T follicular helper cell (primary cell): ENCODE measurements around the gene KIAA0513.

Source experiments
- DNase-seq: peaks from one replicate; pipeline ENCODE4 v3.0.0-alpha.2; 2020; ENCODE audit warnings: low read depth

Gene KIAA0513

GRCh38 chr16:85089525-85089924 is 61.9 kb downstream of the KIAA0513 start:
- no peak for DNase-seq

DNA sequence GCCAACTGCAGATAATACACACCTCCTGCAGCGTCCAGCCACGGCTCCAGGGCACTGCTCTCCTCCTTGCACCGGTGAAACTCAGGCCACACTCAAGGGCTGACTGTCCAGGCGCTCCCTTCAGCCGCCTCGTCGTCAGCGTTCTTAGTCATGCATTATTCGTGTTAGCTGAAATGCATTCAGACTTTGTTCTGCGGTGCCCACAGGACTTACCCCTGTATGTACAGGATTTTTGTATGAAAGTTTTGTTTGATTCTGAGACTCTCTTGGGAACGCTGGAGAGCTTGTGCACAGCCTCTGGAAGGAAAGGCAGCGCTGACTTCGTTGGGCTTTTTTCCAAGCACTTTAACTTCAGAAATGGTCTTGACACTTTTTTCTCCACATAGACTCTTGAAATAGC is 62.6 kb downstream of the KIAA0513 start:
- DNase-seq = no peak

DNA sequence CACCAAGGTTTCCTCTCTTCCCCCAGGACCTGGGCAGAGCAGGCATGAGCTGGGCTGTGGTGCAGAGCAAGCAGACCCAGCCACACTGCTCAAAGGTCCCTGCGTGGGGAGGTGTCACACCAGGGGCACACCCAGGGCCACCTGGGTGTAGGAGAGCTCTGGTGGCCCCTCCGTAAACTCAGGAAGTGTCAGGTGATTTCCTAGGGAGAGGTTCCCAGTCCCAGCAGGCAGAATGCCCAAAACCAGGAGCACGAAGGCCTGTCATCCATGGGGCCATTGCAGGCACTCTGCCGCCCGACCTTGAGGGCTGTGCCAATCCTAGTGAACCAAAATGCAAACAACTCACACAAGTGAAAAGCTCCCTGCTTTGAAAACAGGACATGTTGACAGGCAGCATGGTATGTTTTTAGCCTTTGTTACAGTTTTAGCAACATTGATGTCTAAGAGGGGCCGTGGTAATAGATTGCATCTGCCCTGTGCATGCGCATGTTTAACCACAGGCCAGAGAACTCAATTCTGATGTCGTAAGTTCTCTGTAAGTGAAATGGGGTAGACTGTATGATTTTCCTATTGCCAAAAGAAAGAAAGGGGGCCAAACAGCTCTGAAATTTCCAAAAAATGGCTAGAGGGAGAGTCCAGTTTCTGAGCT is 63.4 kb downstream of the KIAA0513 start:
- no peak for DNase-seq

DNA sequence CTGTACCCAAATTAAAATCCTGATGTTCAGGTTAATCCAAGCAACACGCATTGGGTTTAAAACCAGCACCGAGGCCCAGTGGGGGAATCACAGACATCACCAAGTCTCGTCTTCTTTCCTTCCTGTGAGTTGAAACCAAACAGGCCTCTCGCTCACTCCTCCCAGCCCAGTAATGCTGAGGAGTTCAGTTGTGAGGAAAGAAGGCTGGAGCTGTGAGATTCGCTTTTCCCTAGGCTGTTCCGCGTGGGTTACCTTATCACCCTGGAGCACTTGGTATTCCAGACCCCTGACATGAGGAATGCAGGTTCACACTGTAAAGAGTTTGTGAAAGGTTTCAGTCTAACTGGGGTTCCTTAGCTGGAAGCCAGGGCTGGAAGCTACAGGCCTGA is 63.9 kb downstream of the KIAA0513 start:
- no peak for DNase-seq

DNA sequence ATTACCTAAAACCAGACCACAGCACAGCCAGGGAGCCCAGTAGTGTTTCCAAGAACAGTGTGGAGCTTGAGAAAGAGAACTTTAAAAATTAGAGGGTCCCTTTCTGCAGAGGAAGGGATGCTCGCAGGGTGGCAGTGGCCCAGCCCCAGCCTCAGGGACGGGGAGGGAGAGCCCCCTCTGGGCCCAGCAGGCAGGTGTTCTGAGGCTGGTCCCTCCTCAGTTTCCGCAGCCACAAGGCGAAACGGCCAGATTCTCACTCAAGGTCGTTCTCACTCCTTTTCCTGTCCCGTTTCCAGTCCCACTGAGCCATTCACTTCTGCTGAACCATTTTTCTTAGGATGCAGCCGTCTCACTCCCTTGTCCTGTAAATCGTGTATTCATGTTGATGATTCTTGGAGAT is 64.7 kb downstream of the KIAA0513 start:
- no peak for DNase-seq

DNA sequence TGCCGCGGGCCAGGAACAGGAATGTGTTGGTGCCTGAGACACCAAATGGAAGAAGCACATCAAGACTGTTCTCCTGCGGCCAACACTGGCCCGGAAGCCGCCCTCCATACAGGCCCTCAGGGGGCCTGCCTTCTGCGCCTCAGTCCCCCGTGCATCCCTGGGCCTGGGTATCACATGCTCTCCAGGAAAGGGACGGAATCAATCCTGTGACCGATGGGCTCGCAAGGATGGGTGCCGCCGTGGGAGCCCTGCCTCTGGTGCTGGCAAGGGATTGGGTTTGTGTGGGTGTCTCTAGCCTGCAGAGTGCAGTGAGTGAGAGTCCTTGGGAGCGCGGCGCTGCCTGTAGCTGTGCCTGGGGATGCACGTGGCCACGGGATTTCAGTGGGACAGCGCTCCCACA is 65.3 kb downstream of the KIAA0513 start:
- DNase-seq = no peak

DNA sequence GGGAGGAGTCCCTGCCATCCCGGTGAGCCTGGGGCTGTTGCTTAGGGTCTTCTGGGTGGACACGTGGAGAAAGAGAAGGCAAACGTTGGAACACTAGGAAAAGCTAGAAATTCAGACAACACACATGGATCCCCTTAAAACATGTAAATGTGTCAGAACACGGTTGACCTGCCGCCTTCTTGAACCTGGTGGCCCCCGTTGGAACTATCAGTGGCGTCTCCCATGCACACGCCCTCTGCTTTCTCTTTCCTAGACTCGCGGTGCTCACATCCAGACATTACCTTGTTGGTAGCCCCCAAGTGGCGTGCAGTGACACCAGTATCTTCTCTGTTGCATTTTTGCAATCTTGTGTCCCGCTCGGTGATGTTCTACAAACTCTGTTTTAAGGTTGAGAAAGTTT is 66.1 kb downstream of the KIAA0513 start:
- DNase-seq = no peak

DNA sequence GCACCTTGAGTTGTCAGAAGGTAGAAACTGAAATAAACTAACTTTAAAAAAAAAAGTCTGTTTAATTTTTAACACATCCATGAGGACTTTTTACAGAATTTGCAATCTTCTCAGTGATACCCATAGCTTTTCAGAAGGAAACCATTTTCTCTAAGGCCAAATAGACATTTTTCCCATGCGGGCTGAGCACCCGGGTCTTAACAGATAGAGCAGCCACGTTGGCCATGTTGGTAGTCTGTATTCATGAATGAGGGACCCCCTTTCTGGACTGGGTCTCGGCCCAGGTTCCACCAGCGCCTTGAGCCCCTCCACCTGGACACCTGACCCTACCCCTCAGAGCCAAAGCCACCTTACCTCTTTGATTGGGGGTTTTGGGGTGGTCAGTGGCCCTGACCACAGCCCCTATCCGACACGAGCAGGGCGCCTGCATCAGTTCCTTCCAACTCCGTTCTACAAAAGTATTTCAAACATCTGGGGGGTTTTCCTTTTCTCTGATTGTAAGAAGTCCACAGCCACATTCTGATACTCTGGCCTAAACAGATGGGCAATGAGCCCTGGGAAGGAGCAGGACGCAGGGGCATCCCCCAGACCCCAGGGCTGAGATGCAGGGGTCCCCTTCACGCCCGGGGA is 66.7 kb downstream of the KIAA0513 start:
- DNase-seq = no peak

DNA sequence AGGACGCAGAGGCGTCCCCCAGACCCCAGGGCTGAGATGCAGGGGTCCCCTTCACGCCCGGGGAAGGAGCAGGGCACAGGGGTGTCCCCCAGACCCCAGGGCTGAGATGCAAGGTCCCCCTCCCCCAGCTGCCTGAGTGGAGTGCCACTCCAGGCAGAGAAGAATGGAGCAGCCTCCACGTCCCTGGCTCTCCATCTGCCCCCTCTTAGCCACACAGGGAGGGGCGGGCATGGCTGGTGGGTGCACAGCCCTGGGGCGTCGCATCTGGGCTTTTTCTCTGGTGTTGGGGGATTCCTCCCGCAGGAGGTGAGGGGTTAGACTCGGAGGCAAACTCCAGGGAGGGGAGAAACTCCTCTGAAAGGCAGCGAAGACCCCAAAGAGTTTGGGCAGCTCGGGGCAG is 67.2 kb downstream of the KIAA0513 start:
- no peak for DNase-seq

- DNase-seq = no peak
Measured at GRCh38 chr16:85096921-85097320, 69.3 kb downstream of the KIAA0513 start.

DNA sequence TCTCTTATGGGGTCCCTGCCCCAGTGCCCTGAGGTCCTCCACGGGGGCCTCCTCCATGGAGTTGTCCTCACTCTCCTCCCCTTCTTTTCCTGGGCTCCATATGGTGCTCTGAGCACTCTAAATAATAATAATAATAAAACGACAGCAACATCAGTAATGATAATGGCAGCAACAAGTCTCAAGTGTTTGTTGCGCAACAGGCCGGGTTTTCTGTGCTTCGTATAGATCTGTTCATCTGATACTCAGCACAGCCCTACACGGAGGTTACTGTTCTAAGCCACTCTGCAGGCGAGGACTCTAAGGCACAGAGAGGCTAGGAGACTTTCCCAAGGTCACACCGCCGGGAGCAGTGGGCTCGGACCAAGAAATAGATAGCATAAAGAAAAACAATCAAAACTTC is 71.0 kb downstream of the KIAA0513 start:
- no peak for DNase-seq

GRCh38 chr16:85100265-85100664 is 72.7 kb downstream of the KIAA0513 start:
- no peak for DNase-seq

DNA sequence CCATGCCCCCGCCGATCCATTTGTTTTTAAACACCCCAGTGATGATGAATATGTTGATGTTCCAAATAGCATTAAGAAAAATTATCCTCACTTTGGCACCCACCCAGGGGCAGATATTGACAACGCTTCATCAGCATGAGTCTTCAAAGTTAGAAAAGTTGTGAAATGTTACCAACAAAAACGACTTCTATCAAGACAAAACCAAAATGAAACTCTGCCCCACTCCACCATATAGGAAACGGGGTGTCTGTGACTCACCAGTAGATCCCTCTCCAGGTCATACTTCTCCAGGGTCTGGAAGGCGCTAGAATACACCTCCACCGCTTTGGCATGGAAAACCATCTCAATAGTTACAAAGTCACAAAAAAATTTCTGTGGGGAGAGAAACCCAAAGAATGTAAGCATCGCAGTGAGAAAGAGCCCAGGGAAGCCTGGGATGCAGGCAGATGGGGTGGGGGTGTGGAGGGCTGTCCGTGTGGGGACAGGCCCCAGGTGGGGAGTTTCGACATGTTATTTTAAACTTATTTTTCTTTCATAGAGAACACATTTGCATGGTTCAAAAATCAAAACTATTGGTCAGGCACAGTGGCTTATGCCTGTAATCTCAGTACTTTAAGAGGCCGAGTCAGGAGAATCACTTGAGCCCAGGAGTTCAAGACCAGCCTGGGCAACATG is 74.5 kb downstream of the KIAA0513 start:
- DNase-seq = no peak

DNA sequence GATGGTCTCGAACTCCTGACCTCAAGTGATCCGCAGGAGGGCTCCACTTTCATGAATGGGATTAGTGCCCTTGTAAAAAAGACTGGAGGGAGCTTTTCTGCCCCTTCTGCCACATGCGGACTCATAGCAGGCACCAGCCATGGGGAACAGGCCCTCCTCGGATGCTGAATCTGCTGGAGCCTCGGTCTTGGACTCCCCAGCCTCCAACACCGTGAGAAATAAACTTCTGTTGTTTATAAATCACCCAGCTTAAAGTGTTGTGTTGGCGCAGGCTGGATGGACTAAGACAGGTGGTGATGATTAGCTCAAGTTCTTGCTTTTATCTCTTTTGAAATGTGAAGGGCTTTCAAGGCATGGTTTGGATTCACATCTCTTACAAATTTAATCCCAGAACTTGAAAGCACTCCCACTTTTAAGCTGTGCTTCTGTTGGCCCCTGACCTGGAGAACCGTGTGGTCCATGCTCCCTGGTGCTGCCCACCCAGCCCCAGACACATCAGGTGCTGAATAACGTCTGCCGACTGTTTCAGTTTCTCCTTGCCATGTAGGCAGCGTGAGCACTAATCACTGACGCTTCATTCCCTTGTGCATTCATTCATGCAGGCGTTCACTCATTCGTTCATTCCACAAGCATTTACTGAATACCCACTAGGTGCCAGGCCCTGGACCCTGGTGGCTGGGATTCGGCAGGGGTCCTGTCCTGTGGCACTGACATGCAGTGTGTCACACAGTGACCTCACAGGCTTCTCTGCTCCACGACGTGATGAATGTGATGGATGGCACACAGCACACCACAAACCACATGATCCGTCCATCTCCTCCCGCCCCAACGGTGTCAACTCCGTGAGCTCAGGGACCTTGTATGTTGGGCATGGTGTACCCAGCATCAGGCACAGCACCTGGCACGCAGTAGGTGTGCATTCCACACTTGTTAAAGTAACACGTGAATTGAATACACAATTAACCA is 75.8 kb downstream of the KIAA0513 start:
- no peak for DNase-seq

- no peak for DNase-seq
Measured at GRCh38 chr16:85104147-85104546, 76.6 kb downstream of the KIAA0513 start.

DNA sequence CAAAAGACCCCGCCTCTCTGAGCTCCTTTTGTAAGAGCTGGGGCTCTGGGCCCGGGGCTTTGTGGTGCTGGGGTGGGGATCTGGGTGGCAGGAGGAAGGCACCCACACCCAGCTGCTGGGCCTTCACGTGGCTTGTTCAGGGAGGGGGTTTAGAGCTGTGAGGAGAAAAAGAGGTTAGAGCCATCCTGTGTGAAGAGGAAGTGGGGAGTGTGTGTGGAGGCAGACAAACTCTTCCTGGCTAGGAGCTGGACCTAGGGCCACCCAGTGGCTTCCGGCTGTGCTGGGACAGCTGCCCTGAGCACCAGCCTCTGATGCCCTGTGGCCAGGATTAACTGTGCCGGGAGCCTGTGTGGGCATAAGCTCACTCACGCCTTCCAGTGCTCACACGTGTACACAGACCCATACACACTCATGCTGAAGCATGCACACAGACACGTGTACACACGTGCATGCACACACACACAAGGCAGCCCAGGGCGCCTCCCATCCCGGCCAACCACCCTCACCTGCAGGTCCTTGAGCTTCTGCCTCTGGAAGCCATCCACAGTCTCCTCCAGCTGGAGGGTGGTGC is 77.3 kb downstream of the KIAA0513 start:
- DNase-seq = no peak

- no peak for DNase-seq
Measured at GRCh38 chr16:85105475-85105874, 77.9 kb downstream of the KIAA0513 start.

DNA sequence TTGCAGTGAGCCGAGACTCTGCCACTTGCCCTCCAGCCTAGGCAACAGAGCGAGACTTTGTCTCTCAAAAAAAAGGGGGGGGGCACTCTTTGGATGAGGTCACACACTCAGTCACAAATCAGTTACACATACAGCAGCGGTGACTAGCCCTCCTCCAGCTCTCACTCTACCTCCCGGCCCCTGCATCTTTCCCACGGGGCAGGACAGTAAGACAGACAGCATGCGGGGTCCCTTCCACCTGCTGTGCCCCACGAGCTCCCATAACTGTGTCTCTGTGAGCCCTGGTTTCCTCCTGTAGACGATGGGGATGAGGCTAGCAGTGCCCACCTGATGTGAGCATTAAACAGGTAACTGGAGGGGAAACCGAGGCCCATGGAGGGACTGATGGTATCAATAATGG is 79.5 kb downstream of the KIAA0513 start:
- DNase-seq = no peak

DNA sequence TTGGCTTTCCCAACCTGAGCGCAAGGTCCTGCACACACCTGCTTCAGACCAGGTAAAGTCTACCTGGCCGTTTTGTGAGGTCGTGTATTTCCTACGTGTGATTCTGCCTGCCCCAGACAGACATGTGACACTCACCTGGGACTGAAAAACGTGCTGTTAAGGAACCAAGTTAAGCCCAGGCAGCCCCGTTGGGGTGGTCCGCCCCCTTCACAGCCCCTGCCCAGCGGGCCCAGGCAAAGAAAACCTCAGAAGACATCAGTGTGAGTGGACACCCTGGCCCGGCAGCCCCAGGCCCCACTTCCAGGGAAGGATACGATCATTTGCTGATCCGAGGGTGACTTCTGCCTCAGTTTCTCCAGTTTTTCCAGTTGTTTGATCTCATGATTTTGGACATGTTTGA is 79.9 kb downstream of the KIAA0513 start:
- no peak for DNase-seq

- DNase-seq = no peak
Measured at GRCh38 chr16:85110105-85110504, 82.5 kb downstream of the KIAA0513 start.

GRCh38 chr16:85111184-85111583 is 83.6 kb downstream of the KIAA0513 start:
- no peak for DNase-seq

DNA sequence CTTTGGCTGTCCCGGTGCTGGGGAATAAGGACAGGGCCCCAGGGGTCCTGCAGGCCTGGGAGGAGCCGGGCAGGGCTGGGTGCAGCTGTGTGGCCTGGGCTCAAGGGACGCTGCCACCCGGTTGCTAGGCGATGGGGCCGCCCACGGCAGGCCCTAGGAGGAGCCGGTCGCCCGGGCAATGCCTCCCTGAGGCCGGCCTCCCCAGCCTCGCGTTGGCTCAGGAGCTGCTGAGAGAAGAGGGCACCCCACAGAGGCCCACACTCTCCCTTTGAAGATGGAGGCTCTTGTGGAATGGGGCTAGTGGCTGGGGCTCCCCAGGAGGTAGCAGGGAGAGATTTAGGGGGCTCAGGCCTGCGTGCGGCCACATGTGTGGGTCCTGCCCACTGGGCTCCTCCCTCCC is 84.8 kb downstream of the KIAA0513 start, which contains the start of gene CIBAR2:
Gene CIBAR2, minus strand, starts transcription at position 109 of the 400 bp plus-strand sequence. CDS start 120 bp downstream, outside the sequence.
- no peak for DNase-seq
